HG03432 (cell line): ENCODE data around the gene SPON2.
"Not testable (repeated sequence)": the region's sequence is repeated elsewhere in the genome, so short reads cannot be mapped to it uniquely, and the experiment has no call there.

Source experiments
- ATAC-seq: cut with Tn5 transposase; IDR thresholded peaks from one replicate; pipeline ENCODE4 v1.9.1; 2021; ENCODE audit warnings: mild to moderate bottlenecking, moderate library complexity; ENCODE audit not compliant: unreplicated experiment

The SPON2 gene

DNA sequence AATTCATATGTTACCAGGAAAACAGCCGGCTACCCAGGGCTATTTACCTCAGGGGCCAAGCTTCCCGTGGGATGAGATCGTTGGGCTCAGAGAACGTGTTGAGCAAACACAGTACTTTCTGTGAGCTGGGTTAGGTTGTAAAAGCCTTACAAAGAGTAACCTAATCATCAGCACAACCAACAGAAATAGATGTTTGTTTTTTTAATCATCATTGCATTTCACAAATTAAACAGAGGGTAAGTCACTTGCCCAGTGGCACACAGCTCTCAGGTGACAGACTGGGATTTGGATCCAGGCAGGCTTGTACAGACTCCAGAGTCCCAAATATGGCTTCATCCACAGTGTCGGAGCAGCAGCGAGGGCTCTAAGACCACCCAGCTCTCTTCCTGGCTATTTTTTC lies 20.1 kb downstream of the SPON2 start:
- ATAC-seq, result no peak

DNA sequence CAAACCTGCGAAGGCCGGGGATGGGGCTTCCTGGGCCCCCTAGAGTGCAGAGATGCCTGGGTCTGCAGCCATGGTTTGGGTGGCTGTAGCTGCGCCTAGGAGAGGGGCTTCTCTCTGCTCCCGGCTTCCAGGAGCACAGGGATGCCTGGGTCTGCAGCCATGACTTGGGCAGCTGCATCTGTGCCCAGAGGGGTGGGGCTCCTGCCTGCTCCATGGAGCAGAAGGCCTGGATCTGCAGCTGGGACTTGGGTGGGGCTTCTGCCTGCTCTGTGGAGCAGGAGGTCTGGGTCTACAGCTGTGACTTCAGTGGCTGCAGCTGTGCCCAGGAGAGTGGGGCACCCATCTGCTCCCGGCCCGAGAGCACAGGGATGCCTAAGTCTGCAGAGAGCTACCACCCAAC lies 20.8 kb downstream of the SPON2 start:
- no peak for ATAC-seq

DNA sequence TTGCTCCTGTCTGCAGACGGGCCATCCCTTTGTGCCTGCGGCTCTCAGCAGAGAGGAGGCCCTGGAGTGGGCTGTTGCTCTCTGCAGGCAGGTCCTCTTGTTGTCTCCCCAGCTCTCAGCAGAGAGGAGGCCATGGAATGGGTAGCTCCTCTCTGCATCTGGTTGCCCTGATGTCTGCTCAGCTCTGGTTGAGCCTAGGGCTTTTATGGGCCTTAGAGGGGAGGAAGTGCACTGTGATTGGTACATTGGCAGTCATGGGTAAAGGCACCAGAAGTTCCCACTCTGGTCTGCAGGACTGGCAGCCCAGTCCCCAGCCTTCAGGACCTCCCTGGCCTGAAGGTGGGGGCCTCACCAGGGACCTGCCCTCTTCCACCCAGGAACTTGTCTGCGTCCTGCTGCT lies 21.5 kb downstream of the SPON2 start:
- no peak for ATAC-seq

DNA sequence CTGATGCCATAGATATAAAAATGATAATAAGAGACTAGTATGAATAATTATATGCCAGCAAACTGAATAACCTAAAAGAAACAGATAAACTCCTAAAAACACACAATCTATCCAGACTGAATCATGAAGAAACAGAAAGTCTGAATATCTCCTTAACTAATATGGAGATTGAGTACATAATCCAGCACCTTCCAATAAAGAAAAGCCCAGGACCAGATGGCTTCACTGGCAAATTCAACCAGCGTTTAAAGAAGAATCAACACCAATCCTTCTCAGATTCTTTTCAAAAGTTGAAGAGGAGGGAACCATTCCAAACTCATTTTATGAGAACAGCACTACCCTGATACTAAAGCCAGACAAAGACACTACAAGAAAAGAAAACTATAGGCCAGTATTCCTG lies 32.5 kb downstream of the SPON2 start:
- ATAC-seq, result no peak

DNA sequence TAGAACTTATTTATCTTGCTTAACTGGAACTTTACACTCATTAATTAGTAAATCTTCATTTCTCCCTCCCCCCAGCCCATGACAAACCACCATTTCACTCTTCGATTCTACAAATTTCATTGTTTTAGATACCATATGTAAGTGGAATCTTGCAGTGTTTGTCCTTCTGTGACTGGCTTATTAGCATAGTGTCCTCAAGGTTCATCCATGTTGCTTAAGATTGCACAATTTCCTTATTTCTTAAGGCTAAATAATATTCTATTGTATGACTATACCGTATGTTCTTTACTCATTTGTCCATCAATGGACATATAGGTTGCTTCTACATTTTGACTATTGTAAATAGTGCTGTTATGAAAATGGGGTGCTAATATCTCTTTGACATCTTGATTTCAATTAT lies 34.5 kb downstream of the SPON2 start:
- no peak for ATAC-seq

DNA sequence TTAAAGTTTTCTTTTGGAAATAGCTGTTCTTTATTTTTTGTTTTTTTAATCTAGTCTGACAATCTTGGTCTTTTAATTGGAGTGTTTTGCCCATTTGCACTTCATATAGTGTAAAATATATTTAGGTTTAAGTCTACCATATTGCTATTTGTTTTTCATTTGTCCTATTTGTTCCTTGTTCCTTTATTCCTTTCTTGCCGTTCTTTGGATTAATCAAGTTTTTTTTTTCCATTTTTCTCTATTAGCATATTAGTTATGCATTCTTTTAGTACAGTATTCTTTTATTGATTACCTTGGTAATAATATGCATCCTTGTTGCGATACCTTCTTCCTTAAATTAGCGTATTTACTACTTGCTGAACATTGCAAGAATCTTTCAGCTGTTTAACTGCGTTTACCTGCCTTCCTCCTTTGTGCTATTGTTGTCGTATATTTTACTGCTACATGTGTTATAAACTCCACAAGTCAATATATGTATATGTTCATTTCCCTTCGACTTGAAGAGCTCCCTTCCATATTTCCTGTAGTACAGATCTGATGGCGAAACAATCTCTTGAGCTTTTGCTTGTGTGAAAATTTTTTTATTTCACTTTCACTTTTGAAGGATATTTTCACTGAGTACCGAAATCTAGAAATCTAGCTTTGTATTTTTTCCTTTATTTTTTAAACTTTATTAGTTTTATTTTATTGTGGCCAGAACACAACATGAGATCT lies 35.2 kb downstream of the SPON2 start:
- ATAC-seq, result no peak

DNA sequence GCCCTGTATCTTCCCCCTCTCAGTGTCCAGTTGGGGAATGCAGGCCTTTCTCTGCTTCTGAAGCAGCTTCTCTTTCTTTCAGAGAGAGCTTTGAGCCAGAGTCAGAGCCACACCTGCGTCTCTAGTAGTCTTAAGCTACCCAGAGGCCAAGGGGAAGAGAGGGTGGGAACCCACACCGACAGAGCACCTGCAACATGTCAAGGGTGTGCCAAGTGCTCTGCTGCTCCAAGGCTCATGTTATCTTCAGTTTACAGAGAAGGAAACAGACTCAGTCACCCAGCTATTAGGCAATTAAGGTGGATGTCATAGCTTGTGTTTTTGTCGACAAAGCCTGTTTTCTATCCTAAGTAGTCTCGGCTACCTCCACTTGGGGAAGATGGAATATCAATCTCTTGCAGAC lies 36.3 kb downstream of the SPON2 start:
- ATAC-seq, result no peak

DNA sequence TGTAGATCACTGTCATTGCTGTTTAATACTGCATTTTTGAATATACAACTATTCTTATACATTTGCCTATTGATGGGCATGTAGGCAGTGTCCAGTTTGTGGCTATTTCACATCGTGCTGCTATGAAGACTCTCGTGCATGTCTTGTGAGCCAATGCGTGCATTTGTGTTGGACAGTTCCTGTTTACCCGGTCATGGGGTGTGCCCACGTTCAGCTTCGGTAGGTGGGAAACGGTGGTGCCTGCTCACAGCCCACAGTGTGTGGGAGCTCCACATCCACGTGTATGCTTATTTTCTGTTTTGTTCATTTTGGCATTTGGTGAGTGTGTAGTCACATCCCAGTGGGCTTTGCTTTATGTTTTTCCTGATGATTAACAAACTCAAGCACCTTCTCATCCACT lies 39.4 kb downstream of the SPON2 start:
- no peak for ATAC-seq

DNA sequence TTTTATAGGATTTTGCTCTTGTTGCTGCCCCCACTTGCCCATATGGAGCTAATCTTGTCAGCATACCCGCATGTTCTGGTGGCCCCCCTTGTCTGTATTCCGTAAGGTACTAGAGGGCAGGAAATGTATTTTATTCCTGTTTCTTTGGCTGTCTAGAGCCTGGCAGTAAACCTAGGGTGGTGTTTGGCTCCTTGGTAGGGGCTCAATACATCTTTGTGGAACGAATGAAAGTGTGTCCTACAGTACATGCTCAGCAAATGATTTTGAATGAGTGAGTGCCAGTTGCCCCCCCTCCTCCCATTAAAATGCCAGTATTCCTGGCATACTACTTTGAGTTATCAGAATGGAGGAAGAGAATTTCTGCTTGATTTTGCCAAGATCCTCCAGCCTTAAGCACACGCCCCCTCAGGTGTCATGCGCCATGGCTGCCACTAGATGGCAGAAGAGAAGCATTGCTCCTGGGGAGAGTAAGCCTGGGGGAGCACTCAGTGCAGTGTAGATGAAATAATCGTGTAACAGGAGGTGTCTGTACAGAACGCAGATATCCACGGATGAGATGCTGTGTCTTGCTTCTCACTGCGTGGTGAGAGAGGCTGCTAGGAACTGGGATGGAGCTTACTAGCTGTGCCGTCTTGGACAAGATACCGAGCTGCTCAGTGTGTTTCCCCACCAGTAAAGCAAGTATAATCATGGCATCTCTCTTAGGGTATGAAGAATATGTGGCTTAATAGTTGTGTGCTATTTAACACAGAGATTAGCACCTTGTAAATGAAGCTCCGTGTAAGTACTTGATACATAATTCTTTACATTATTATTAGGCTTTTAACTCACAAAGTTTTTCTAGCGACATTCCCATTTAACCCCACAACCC lies 41.8 kb downstream of the SPON2 start:
- ATAC-seq, result no peak

DNA sequence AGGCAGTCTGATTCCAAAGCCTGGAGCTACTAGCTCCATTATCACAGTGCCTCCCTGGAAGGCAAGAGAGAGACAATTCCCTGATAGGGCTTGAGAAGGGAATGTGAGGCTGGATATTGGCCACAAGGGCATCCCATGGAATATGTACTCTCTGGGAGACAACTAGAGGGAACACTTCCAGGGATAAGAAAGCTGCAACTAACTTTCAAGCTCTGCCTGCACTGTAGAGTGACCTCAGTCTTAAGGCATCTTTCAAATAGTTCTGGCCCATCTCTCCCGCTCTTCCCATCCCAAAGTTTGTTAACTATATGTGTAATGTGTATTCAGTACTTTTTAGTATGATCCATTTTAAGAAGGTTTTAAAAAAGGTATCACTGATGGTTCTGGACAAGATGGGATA lies 45.9 kb downstream of the SPON2 start:
- no peak for ATAC-seq

DNA sequence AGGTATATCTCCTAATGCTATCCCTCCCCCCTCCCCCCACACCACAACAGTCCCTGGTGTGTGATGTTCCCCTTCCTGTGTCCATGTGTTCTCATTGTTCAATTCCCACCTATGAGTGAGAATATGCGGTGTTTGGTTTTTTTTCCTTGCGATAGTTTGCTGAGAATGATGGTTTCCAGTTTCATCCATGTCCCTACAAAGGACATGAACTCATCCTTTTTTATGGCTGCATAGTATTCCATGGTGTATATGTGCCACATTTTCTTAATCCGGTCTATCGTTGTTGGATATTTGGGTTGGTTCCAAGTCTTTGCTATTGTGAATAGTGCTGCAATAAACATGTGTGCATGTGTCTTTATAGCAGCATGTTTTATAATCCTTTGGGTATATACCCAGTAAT lies 46.9 kb downstream of the SPON2 start:
- ATAC-seq, result not testable (repeated sequence)

DNA sequence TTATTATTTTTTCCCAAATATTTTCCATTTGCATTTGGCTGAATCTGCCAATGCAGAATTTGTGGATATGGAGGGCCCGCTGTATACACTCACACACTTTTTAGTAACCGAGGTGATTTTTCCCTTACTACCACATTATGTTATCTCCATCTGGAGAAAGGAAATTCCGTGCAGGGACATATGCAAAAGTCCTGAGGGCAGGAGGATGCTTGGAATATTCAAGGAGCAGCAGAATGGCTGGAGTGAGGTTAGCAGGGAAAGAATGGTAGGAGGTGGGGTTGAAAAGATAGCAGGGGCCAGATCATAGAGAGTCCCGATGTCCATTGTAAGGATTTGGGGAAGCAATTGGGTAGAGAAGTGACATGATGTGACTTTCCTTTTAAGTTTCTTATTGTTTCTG lies 47.6 kb downstream of the SPON2 start:
- ATAC-seq, result no peak

DNA sequence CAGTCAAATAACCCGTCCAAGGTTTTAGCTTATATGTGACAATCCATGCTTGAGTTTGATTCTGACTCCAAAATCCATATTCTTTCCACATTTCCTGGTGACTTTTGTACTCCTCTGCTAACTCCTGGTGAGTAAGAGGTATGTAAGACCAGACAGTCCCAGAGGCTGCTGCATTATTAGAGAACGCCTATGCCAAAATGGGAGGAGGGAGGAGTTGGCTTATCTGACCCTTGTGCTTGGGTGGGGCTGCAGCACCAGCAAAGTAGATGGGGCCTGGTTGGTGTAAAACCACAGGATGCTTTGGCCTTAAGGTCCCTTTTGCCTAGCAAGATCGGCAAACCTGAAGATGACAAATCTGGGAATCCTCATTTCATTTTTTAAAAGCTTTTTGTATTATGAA lies 49.9 kb downstream of the SPON2 start:
- no peak for ATAC-seq
